GM19455 (cell line): ENCODE measurements around the gene HMGCL.
A peak's percentile ranks its signal among the peaks of the same experiment; 100 is the strongest.
"Not testable (repeated sequence)": the region's sequence is repeated elsewhere in the genome, so short reads cannot be mapped to it uniquely, and the experiment has no call there.

Experiments used
- ATAC-seq: cut with Tn5 transposase; IDR thresholded peaks from one replicate; pipeline ENCODE4 v1.9.1; 2021; ENCODE audit not compliant: unreplicated experiment

Gene HMGCL

GRCh38 chr1:23799570-23800399 lies 25.4 kb downstream of the HMGCL start:
- ATAC-seq: peak; percentile 12

GRCh38 chr1:23799255-23799569 lies 26.0 kb downstream of the HMGCL start:
- no peak for ATAC-seq

GRCh38 chr1:23798662-23799142 lies 26.5 kb downstream of the HMGCL start:
- ATAC-seq: no peak

- no peak for ATAC-seq
These were observed 27.5 kb downstream of the HMGCL start for GRCh38 chr1:23797478-23798448.

GRCh38 chr1:23796466-23797271 lies 28.6 kb downstream of the HMGCL start:
- ATAC-seq: no peak

GRCh38 chr1:23795676-23796465 lies 29.4 kb downstream of the HMGCL start:
- ATAC-seq: no peak

GRCh38 chr1:23794732-23795182 lies 30.5 kb downstream of the HMGCL start:
- not testable (repeated sequence) for ATAC-seq

GRCh38 chr1:23793861-23794731 lies 31.1 kb downstream of the HMGCL start:
- no peak for ATAC-seq

- ATAC-seq: no peak
These were observed 32.0 kb downstream of the HMGCL start for GRCh38 chr1:23793018-23793781.

- ATAC-seq: no peak
These were observed 32.9 kb downstream of the HMGCL start for GRCh38 chr1:23792151-23792945.

- ATAC-seq: no peak
These were observed 33.6 kb downstream of the HMGCL start for GRCh38 chr1:23791516-23792047.

GRCh38 chr1:23790696-23791515 lies 34.3 kb downstream of the HMGCL start, which contains the start of gene LYPLA2:
LYPLA2 (plus strand) TSS chr1:23791145; CDS start chr1:23792683, 1,538 bp downstream.
- peak; percentile 57 for ATAC-seq

- no peak for ATAC-seq
These were observed 36.5 kb downstream of the HMGCL start for GRCh38 chr1:23788695-23789094.

GRCh38 chr1:23787701-23788100 lies 37.5 kb downstream of the HMGCL start:
- no peak for ATAC-seq

- no peak for ATAC-seq
These were observed 40.4 kb downstream of the HMGCL start for GRCh38 chr1:23784846-23785245.

- ATAC-seq: not testable (repeated sequence)
These were observed 42.1 kb downstream of the HMGCL start for GRCh38 chr1:23783141-23783540.
